ENCODE measurements around the gene POLR2C. TPM values are rescaled to one million over a fixed set of nuclear protein-coding genes. Genes with fewer than 3 reads are reported as not detected.

The POLR2C gene
- total and polyA plus RNA-seq, 10 of the 15 experiments (the other 5 are each of a cell fraction or from before 2014, with no cell fraction given): 26.9 to 93.0 (median 57.8) TPM

GRCh38 chr16:57462209-57462977, at the start of gene POLR2C (continued):
- TF ChIP-seq ASH2L (IDR thresholded peaks at IDR 0.05; ENCODE audit: borderline replicate concordance, low read depth) (no peak; the same call in 1 of the 2 replicates), SIN3A (IDR thresholded peaks at IDR 0.05; ENCODE audit: low read depth, low read length) (0 out of 2 replicates have a peak, but pooled peaks have one; percentile 53), NFYB (IDR thresholded peaks at IDR 0.05; ENCODE audit: insufficient read depth, low read depth, low read length) (no peak), ZNF24 (IDR thresholded peaks at IDR 0.05) (peak; percentile 58), SREBF2 (IDR thresholded peaks at IDR 0.05; ENCODE audit: low read length) (peak; percentile 49; the same call in 1 of the 2 replicates), POLR2A (IDR thresholded peaks at IDR 0.05; ENCODE audit: low read depth, low read length) (peak; percentile 100), HSF1 (IDR thresholded peaks at IDR 0.05; ENCODE audit: low read depth, low read length) (no peak), MEF2B (IDR thresholded peaks at IDR 0.05; ENCODE audit: partially characterized antibody, poor library complexity, severe bottlenecking) (no peak), MTA3 (IDR thresholded peaks at IDR 0.05; ENCODE audit: borderline replicate concordance, low read length) (no peak), PAX8 (IDR thresholded peaks at IDR 0.05) (no peak), MYB (IDR thresholded peaks at IDR 0.05; ENCODE audit: borderline replicate concordance, low read depth, low read length) (no peak), BMI1 (IDR thresholded peaks at IDR 0.05; ENCODE audit: borderline replicate concordance) (no peak), ZNF274 (IDR thresholded peaks at IDR 0.05; ENCODE audit: insufficient read depth, insufficient read length) (no peak), POU2F2 (IDR thresholded peaks at IDR 0.05; ENCODE audit: borderline replicate concordance, low read depth, low read length) (peak; percentile 92; the same call in 2 of the 3 replicates), SKIL (IDR thresholded peaks at IDR 0.05; ENCODE audit: low read depth, poor library complexity, severe bottlenecking) (no peak), SMARCA5 (IDR thresholded peaks at IDR 0.05) (peak; percentile 98), CREB1 (IDR thresholded peaks at IDR 0.05; ENCODE audit: low read depth) (peak; percentile 61; the same call in 1 of the 2 replicates), RFX5 (IDR thresholded peaks at IDR 0.05; ENCODE audit: low read depth, low read length) (no peak), NFYA (IDR thresholded peaks at IDR 0.05; ENCODE audit: borderline replicate concordance, low read depth, low read length) (no peak), NR2F1 (conservative IDR thresholded peaks at IDR 0.05) (0 out of 2 replicates have a peak, but pooled peaks have one; percentile 20), RELB (IDR thresholded peaks at IDR 0.05; ENCODE audit: low read depth) (peak; percentile 24; the same call in 1 of the 2 replicates), KAT2A (conservative IDR thresholded peaks at IDR 0.05; ENCODE audit: control insufficient read depth, low read depth, low read length) (no peak), NFIC (IDR thresholded peaks at IDR 0.05; ENCODE audit: low read depth, low read length) (no peak)
